ENCODE measurements around the gene CABP7.

CABP7 gene

GRCh38 chr22:29719899-29720645 is at the start of gene CABP7:
Gene CABP7, plus strand, starts transcription at chr22:29720003. Its CDS starts 422 bp downstream, at chr22:29720425.
- no peak for DNase-seq

- DNase-seq = no peak
These were observed 49.2 kb upstream of the CABP7 start for GRCh38 chr22:29670626-29671025.

- DNase-seq = no peak
These were observed 46.3 kb upstream of the CABP7 start for GRCh38 chr22:29673361-29674066.

GRCh38 chr22:29674121-29674520 is 45.7 kb upstream of the CABP7 start:
- DNase-seq = no peak

GRCh38 chr22:29679316-29679715 is 40.5 kb upstream of the CABP7 start:
- no peak for DNase-seq

GRCh38 chr22:29683536-29683935 is 36.3 kb upstream of the CABP7 start:
- no peak for DNase-seq

GRCh38 chr22:29684244-29684643 is 35.6 kb upstream of the CABP7 start:
- DNase-seq = no peak

- DNase-seq = no peak
These were observed 30.5 kb upstream of the CABP7 start for GRCh38 chr22:29689206-29689879.

- peak; percentile 12 to 45 for DNase-seq
These were observed 30.0 kb upstream of the CABP7 start for GRCh38 chr22:29689880-29690213.

GRCh38 chr22:29690476-29690875 is 29.3 kb upstream of the CABP7 start:
- DNase-seq = no peak

GRCh38 chr22:29691636-29692326 is 28.0 kb upstream of the CABP7 start:
- DNase-seq = no peak

- DNase-seq = no peak
These were observed 27.5 kb upstream of the CABP7 start for GRCh38 chr22:29692327-29692640.

GRCh38 chr22:29693161-29693560 is 26.6 kb upstream of the CABP7 start:
- DNase-seq = no peak

- DNase-seq = no peak
These were observed 26.1 kb upstream of the CABP7 start for GRCh38 chr22:29693671-29694070.

GRCh38 chr22:29695129-29695926 is 24.5 kb upstream of the CABP7 start:
- DNase-seq = no peak

- no peak for DNase-seq
These were observed 21.8 kb upstream of the CABP7 start for GRCh38 chr22:29697853-29698598.

GRCh38 chr22:29700206-29700899 is 19.4 kb upstream of the CABP7 start:
- no peak for DNase-seq

GRCh38 chr22:29700900-29701154 is 19.0 kb upstream of the CABP7 start:
- no peak for DNase-seq

GRCh38 chr22:29701155-29701999 is 18.4 kb upstream of the CABP7 start:
- no peak for DNase-seq
